Dendritic cell treated with granulocyte-macrophage colony-stimulating factor and Interleukin-4, amounts not matched to agents 40 ng/mL and 50 ng/mL, for 4 days (primary cell): ENCODE data around the gene PGLYRP2.

Experiments used
- H3K27ac Mint-ChIP-seq: one replicate; pipeline ENCODE4 v1.8.0; 2022; ENCODE audit warnings: mild to moderate bottlenecking, mixed read lengths
- H3K27me3 Mint-ChIP-seq: one replicate; pipeline ENCODE4 v1.8.0; 2022; ENCODE audit warnings: mild to moderate bottlenecking, mixed read lengths
- H3K36me3 Mint-ChIP-seq: one replicate; pipeline ENCODE4 v1.8.0; 2022; ENCODE audit warnings: low read depth, mixed read lengths
- H3K4me1 Mint-ChIP-seq: one replicate; pipeline ENCODE4 v1.8.0; 2022; ENCODE audit warnings: low read depth, mixed read lengths
- H3K4me3 Mint-ChIP-seq: one replicate; pipeline ENCODE4 v1.8.0; 2022; ENCODE audit warnings: mild to moderate bottlenecking, moderate library complexity, mixed read lengths
- H3K9me3 Mint-ChIP-seq: one replicate; pipeline ENCODE4 v1.8.0; 2022; ENCODE audit warnings: mixed read lengths
- intact Hi-C: fragments of 100-400 bp; cut with micrococcal nuclease; formaldehyde crosslinking; loops from one replicate; pipeline ENCODE4 v1.15.0; 2022

PGLYRP2 gene

GRCh38 chr19:15471639-15472101 is 7.6 kb downstream of the PGLYRP2 start:
- Mint-ChIP-seq H3K27me3 (peaks cover 42% of the 10 kb centered on the region), H3K27ac (no peak overlapping the region), H3K36me3 (no peaks in the 10 kb centered on the region), H3K4me1 (peaks cover 33% of the 10 kb centered on the region), H3K4me3 (no peak overlapping the region), H3K9me3 (no peaks in the 10 kb centered on the region)
- intact Hi-C loops: no loop called here

- H3K27ac Mint-ChIP-seq: peak overlapping the region; percentile 11
Measured at GRCh38 chr19:15469513-15470297, 9.6 kb downstream of the PGLYRP2 start.

DNA sequence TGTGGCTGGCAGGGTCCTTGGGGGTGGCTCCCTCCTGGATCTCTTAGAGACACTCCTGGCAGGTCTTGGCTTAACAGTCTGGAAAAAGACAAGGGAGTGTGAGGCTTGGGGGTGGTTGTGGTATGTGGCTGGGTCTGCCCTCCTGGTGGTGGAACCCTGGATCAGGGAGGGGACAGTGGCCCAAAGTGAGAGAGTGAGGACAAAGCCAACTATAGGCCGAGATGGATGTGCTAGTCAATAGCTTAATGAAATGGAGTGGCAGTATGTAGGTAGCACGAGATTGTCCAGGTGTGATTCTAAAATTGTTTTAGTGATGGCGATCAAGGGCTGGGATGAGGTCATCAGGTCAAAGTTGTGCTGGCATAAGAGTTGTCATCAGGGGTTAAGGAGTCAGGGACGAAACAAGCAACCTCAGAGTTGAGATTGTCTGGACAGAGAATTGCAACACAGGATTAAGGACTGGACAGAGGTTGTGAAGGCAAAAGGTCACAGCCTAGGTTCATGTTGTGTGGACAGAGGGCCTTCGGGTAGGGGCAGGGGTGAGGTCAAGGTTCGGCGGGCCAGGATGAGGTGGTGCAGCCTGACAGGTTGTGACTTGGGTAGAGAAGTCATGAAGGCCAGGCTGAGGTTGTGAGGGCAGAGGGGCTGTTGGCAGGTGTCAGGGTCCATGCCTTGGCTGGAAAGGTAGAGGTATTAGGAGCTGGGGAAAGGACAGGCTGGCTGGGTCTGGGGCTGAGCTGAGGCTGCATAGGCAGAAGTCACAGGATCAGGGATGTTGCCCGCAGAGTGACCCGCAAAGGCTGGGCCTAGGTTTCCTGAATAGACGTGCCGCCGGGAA is 10.4 kb downstream of the PGLYRP2 start:
- Mint-ChIP-seq H3K27ac (peak overlapping the region; percentile 11), H3K27me3 (peaks cover 42% of the 10 kb centered on the region), H3K4me3 (peak overlapping the region; percentile 85), H3K9me3 (no peaks in the 10 kb centered on the region), H3K36me3 (no peaks in the 10 kb centered on the region), H3K4me1 (peaks cover 45% of the 10 kb centered on the region)
- intact Hi-C loops: no loop called here

More at GRCh38 chr19:15469513-15470297, 9.6 kb downstream of the PGLYRP2 start:
- Mint-ChIP-seq H3K9me3 (no peaks in the 10 kb centered on the region), H3K4me3 (peak overlapping the region; percentile 85), H3K36me3 (no peaks in the 10 kb centered on the region), H3K27me3 (peaks cover 42% of the 10 kb centered on the region), H3K4me1 (peaks cover 37% of the 10 kb centered on the region)
- intact Hi-C loops: no loop called here

DNA sequence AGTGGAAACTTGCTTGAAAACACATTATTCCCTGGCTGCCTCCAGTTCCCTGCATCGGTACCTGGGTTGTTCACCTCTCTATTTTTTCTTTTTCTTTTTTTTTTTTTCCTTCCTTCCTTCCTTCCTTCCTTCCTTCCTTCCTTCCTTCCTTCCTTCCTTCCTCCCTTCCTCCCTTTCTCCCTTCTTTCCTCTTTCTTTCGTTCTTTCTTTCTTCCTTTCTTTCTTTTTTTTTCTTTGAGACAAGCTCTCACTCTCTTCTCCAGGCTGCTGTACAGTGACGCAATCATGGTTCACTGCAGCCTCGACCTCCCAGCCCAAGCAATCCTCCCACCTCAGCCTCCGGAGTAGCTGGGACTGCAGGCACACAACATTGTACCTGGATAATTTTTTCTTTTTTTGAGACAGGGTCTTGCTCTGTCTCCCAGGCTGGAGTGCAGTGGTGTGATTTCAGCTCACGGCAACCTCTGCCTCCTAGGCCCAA is 11.5 kb downstream of the PGLYRP2 start:
- H3K4me1 Mint-ChIP-seq: peaks cover 52% of the 10 kb centered on the region
- H3K4me3 Mint-ChIP-seq: no peak overlapping the region
- peaks cover 41% of the 10 kb centered on the region for H3K27me3 Mint-ChIP-seq

GRCh38 chr19:15466851-15467733 is 12.2 kb downstream of the PGLYRP2 start:
- Mint-ChIP-seq H3K4me1 (peaks cover 52% of the 10 kb centered on the region), H3K27me3 (peaks cover 41% of the 10 kb centered on the region), H3K4me3 (no peak overlapping the region), H3K27ac (no peak overlapping the region), H3K9me3 (no peaks in the 10 kb centered on the region), H3K36me3 (no peaks in the 10 kb centered on the region)
- intact Hi-C loops: no loop called here

More for the DNA sequence above, 11.5 kb downstream of the PGLYRP2 start:
- H3K36me3 Mint-ChIP-seq: no peaks in the 10 kb centered on the region
- no peaks in the 10 kb centered on the region for H3K9me3 Mint-ChIP-seq
- intact Hi-C loops: no loop called here
- H3K27ac Mint-ChIP-seq: peak overlapping the region; percentile 18

DNA sequence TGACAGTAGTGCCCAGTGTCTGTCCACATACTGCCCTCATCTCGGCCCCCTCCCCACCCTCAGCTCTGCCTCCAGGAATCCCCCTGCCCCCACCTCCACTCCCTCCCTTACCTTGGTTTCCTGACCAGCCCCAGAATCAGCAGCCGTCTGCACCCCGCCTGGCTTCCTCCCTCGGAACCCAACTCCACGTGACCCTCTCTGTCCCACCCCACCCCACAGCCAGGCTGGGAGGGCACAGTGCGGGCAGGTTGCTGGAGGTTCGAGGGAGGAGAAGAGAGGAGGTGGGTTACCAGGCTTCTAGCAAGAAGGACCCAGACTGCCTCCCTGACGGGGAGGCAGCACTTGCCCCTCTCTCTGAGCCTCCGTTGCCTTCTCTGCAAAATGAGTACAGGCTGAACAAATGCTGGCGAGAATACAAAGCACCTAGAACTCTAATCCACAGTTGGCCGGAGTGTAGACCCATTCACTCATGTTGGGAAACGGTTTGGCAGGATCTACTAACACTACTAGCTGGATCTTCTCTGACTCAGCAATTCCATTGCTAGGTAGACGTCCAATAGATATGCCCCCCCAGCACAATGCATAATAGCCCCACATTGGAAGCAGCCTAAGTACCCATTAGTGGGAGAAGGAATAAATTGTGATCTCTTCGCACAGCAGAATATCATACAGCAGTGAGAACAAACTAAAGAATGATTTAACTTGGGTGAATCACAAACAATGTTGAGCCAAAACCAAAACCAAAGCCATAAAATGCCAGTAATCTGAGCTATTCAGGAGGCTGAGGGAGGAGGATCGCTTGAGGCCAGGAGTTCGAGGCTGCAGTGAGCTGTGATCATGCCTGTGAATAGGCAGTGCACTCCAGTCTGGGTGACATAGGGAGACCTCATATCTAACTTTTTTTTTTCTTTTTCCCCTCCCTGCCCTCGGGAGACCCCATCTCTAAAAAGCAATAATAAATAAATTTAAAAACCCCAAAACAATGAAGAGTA is 14.6 kb downstream of the PGLYRP2 start, which contains the start of gene RASAL3:
Gene RASAL3, minus strand, starts transcription at position 151 of the 992 bp plus-strand sequence. CDS start 186 bp downstream, outside the sequence.
- Mint-ChIP-seq H3K36me3 (peaks cover 18% of the 10 kb centered on the region), H3K27me3 (peaks cover 20% of the 10 kb centered on the region), H3K9me3 (no peaks in the 10 kb centered on the region), H3K4me1 (peaks cover 45% of the 10 kb centered on the region), H3K4me3 (peak within 1 kb of the TSS; percentile 83), H3K27ac (peak within 1 kb of the TSS; percentile 90)
- intact Hi-C loops: no loop called here

GRCh38 chr19:15463861-15464371 is 15.4 kb downstream of the PGLYRP2 start:
- Mint-ChIP-seq H3K9me3 (no peaks in the 10 kb centered on the region), H3K36me3 (peaks cover 20% of the 10 kb centered on the region), H3K27me3 (peaks cover 12% of the 10 kb centered on the region), H3K4me1 (peaks cover 37% of the 10 kb centered on the region), H3K27ac (peak overlapping the region; percentile 90), H3K4me3 (peak overlapping the region; percentile 83)
- intact Hi-C loops: no loop called here

- no peaks in the 10 kb centered on the region for H3K9me3 Mint-ChIP-seq
- no peaks in the 10 kb centered on the region for H3K27me3 Mint-ChIP-seq
- H3K27ac Mint-ChIP-seq: no peak overlapping the region
- peaks cover 36% of the 10 kb centered on the region for H3K36me3 Mint-ChIP-seq
- H3K4me1 Mint-ChIP-seq: peaks cover 20% of the 10 kb centered on the region
- intact Hi-C loops: no loop called here
- no peak overlapping the region for H3K4me3 Mint-ChIP-seq
Measured at GRCh38 chr19:15461694-15462093, 17.6 kb downstream of the PGLYRP2 start.

DNA sequence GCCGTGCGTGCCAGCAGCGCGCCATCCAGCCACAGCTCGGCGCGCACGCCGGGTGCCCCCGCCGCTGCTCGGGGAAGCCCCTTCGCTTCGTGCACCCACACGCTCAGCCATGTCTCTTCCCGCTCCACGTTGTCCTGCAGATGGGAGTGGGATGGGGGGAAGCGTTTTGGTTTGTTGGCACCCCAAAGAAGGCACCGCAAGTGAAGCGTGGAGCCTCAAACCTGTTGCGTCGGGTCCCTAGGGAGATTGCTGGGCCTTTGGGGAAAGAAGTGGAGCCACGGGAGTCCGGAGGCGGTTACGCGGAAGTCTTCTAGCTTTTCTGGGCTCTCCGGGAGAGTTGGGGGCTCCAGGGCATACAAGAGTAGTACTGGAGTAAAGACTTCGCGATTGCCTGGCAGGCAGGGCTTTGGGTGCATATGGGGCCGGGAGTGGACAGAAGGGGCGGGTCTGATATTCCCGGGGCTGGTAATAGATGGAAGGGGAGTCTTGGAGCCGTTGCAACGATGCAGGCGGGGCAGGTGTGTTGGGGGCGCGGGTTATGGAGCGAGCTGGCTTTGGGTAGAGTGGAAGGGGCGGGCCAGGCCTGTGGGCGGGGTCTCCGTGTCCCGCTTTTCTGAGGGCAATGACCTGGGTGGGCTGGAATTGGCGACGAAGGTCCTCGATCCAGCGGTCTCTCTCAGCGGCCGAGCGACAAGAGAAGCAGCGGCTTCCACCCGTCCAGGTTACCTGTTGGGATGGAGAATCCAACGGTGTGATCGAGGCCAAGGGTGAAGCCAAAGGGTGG is 21.4 kb downstream of the PGLYRP2 start:
- H3K36me3 Mint-ChIP-seq: peaks cover 74% of the 10 kb centered on the region
- no peaks in the 10 kb centered on the region for H3K27me3 Mint-ChIP-seq
- intact Hi-C loops: no loop called here
- H3K4me1 Mint-ChIP-seq: no peaks in the 10 kb centered on the region
- no peak overlapping the region for H3K27ac Mint-ChIP-seq
- no peak overlapping the region for H3K4me3 Mint-ChIP-seq
- no peaks in the 10 kb centered on the region for H3K9me3 Mint-ChIP-seq

DNA sequence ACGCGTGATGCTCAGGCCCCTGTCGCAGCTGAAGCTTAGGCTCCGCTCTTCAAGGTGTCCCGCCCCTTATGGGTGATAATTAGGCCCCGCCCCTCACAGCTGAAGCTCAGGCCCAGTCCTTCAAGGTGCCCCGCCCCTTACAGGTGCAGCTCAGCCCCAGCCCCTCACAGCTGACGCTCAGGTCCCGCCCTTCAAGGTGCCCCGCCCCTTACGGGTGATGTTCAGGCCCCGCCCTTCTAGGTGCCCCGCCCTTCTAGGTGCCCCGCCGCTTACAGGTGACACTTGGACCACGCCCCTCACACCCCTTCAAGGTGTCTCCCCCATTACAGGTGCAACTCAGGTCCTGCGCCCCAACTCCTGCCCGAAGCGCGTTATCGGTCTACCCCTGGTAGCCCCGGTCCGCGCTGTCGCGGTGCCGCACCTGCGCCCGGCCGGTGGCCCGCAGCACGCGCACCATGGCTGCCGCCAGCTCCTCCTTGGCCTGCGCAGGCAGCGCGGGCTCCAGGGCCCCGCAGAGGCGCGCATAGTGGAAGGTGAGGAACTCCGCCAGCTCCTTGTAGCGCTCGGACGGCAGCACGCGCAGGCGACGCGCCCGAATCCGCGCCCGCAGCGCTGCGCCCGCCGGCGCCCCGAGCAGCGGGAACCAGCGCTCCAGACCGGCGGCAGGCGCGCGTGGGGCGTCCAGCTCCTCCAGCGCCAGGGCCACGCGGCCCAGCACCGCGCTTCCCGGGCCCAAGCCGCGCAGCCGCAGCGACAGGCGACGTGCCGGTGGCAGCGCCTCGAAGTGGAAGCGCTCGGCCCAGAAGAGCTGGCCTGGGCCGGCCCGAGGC is 22.2 kb downstream of the PGLYRP2 start:
- Mint-ChIP-seq H3K36me3 (peaks cover 82% of the 10 kb centered on the region), H3K27me3 (no peaks in the 10 kb centered on the region), H3K9me3 (no peaks in the 10 kb centered on the region), H3K27ac (no peak overlapping the region), H3K4me1 (no peaks in the 10 kb centered on the region), H3K4me3 (no peak overlapping the region)
- intact Hi-C loops: no loop called here

DNA sequence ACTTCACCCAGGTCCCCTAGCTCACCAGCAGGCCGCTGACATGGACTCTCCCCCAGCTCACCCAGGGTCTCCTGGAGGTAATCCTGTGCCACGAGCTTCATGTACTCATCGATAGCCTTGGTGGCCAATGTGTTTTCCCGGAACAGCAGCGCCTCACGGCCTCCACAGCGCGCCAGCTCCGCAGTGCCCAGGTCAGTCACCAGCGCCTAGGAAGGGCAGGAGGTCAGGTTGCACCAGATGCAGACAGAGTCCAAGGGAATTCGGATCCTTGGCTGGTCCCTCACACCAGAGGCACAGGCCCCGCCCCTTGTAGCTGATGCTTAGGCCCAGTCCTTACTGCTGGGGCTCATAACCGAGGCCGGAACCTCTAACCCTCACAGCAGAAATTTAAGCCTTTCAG is 22.9 kb downstream of the PGLYRP2 start:
- no peak overlapping the region for H3K4me3 Mint-ChIP-seq
- no peaks in the 10 kb centered on the region for H3K9me3 Mint-ChIP-seq
- H3K27me3 Mint-ChIP-seq: no peaks in the 10 kb centered on the region
- no peaks in the 10 kb centered on the region for H3K4me1 Mint-ChIP-seq
- no peak overlapping the region for H3K27ac Mint-ChIP-seq
- intact Hi-C loops: no loop called here
- H3K36me3 Mint-ChIP-seq: peaks cover 80% of the 10 kb centered on the region
